Dermis blood vessel endothelial cell (primary cell): ENCODE measurements around the gene IMPACT. TPM values are rescaled to one million over a fixed set of nuclear protein-coding genes. Genes with fewer than 3 reads are reported as not detected.
A peak's percentile ranks its signal among the peaks of the same experiment; 100 is the strongest.

Experiments used
- DNase-seq: peaks from one replicate; pipeline ENCODE4 v3.0.0; 2010
- total RNA-seq: library from RNA; depleted of rRNA; stranded (reverse); fragments of >200 nt; gene quantifications from 2 replicates; pipeline ENCODE4 v1.2.3, GENCODE V29; 2014

IMPACT gene
- total RNA-seq, 1 donor from 2014 or later: 21.6 TPM

GRCh38 chr18:24482821-24483220, 56.4 kb downstream of the IMPACT start:
- no peak for DNase-seq

- no peak for DNase-seq
These were observed 59.2 kb downstream of the IMPACT start for GRCh38 chr18:24485681-24486080.

GRCh38 chr18:24486684-24487083, 60.2 kb downstream of the IMPACT start:
- DNase-seq: no peak

- peak; percentile 60 for DNase-seq
These were observed 62.5 kb downstream of the IMPACT start for GRCh38 chr18:24488824-24489493.

GRCh38 chr18:24490539-24490938, 64.1 kb downstream of the IMPACT start:
- DNase-seq: no peak

- no peak for DNase-seq
These were observed 65.7 kb downstream of the IMPACT start for GRCh38 chr18:24491927-24492834.

- no peak for DNase-seq
These were observed 68.1 kb downstream of the IMPACT start for GRCh38 chr18:24494586-24494985.

GRCh38 chr18:24497031-24497754, 70.7 kb downstream of the IMPACT start:
- DNase-seq: no peak

GRCh38 chr18:24499814-24500213, 73.3 kb downstream of the IMPACT start:
- DNase-seq: no peak

GRCh38 chr18:24500217-24500616, 73.7 kb downstream of the IMPACT start:
- no peak for DNase-seq

GRCh38 chr18:24500766-24501165, 74.3 kb downstream of the IMPACT start:
- DNase-seq: no peak

- no peak for DNase-seq
These were observed 76.4 kb downstream of the IMPACT start for GRCh38 chr18:24502667-24503523.

Other genes with a start within 250 kb of the IMPACT start
- 13.8 and 14.3 TPM in 2 replicates for gene OSBPL1A, start 28.8 kb upstream of the IMPACT start, total RNA-seq
- 0.19 TPM in 1 of 2 replicates, not detected in the other for gene HRH4, start 34.0 kb downstream of the IMPACT start, total RNA-seq